ENCODE measurements around the gene ANXA4.

- TF ChIP-seq, protein P1, sequence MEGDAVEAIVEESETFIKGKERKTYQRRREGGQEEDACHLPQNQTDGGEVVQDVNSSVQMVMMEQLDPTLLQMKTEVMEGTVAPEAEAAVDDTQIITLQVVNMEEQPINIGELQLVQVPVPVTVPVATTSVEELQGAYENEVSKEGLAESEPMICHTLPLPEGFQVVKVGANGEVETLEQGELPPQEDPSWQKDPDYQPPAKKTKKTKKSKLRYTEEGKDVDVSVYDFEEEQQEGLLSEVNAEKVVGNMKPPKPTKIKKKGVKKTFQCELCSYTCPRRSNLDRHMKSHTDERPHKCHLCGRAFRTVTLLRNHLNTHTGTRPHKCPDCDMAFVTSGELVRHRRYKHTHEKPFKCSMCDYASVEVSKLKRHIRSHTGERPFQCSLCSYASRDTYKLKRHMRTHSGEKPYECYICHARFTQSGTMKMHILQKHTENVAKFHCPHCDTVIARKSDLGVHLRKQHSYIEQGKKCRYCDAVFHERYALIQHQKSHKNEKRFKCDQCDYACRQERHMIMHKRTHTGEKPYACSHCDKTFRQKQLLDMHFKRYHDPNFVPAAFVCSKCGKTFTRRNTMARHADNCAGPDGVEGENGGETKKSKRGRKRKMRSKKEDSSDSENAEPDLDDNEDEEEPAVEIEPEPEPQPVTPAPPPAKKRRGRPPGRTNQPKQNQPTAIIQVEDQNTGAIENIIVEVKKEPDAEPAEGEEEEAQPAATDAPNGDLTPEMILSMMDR (conservative IDR thresholded peaks at IDR 0.05), result no peak
- TF ChIP-seq EZH2 (IDR thresholded peaks at IDR 0.05; ENCODE audit: low read depth), result no peak
Observed at GRCh38 chr2:69768789-69769188, 26.9 kb downstream of the ANXA4 start.
